OCI-LY7 (cell line): ENCODE data around the gene CFDP1. TPM values are rescaled to one million over a fixed set of nuclear protein-coding genes. Genes with fewer than 3 reads are reported as not detected.

Source experiments
- BruUV-seq: library from RNA; stranded (reverse); fragments of 400-500 nt; replicated peaks from 2 replicates; lab custom pipeline; 2021; lab: Mats Ljungman, UMichigan
- CTCF ChIA-PET: fragments of 300-600 bp; sonication (Branson Sonifier 250); formaldehyde crosslinking; loops from one replicate; lab custom pipeline; 2022; ENCODE audit warnings: antibody characterized with exemption; ENCODE audit not compliant: unreplicated experiment; lab: Charles Lee
- POLR2A ChIA-PET: fragments of 300-600 bp; sonication (Branson Sonifier 250); formaldehyde crosslinking; loops from one replicate; lab custom pipeline; 2022; ENCODE audit warnings: antibody characterized with exemption; lab: Charles Lee
- DNase-seq: peaks from one replicate; pipeline ENCODE4 v3.0.0-alpha.2; 2015; ENCODE audit warnings: low spot score
- H2AFZ ChIP-seq: fragments of 200-600 bp; sonication (generic), shearing (Covaris generic); 2 replicates; pipeline ENCODE4 v1.6.1; 2014; ENCODE audit warnings: mild to moderate bottlenecking, antibody characterized with exemption, low read length, moderate library complexity
- H3K27ac ChIP-seq: fragments of 200-600 bp; sonication (generic); 2 replicates; pipeline ENCODE4 v1.5.1; 2014; ENCODE audit warnings: mixed run types, low read depth, mild to moderate bottlenecking, moderate library complexity, low read length, inconsistent platforms; ENCODE audit not compliant: poor library complexity, severe bottlenecking
- H3K36me3 ChIP-seq: fragments of 200-600 bp; sonication (generic); 2 replicates; pipeline ENCODE4 v1.6.1; 2014; ENCODE audit warnings: mild to moderate bottlenecking, antibody characterized with exemption, low read length, moderate library complexity, mixed read lengths; ENCODE audit not compliant: insufficient read depth
- H3K4me1 ChIP-seq: fragments of 200-600 bp; sonication (generic); 2 replicates; pipeline ENCODE4 v1.5.1; 2014; ENCODE audit warnings: mild to moderate bottlenecking, low read length; ENCODE audit not compliant: insufficient read depth, poor library complexity, severe bottlenecking
- H3K4me2 ChIP-seq: fragments of 200-600 bp; sonication (generic); 2 replicates; pipeline ENCODE4 v1.6.1; 2014; ENCODE audit warnings: mild to moderate bottlenecking, low read length
- H3K4me3 ChIP-seq: fragments of 200-600 bp; sonication (generic); 2 replicates; pipeline ENCODE4 v1.5.1; 2014; ENCODE audit warnings: mild to moderate bottlenecking, low read depth, low read length; ENCODE audit not compliant: poor library complexity, severe bottlenecking
- H3K79me2 ChIP-seq: fragments of 200-600 bp; sonication (generic); 2 replicates; pipeline ENCODE4 v1.6.1; 2016; ENCODE audit warnings: low read depth, mild to moderate bottlenecking, low read length, moderate library complexity, mixed read lengths; ENCODE audit not compliant: insufficient read depth
- H3K9me2 ChIP-seq: fragments of 200-600 bp; sonication (generic); 2 replicates; pipeline ENCODE4 v1.6.1; 2016; ENCODE audit warnings: mild to moderate bottlenecking, low read length, mixed read lengths; ENCODE audit not compliant: insufficient read depth
- H3K9me3 ChIP-seq: fragments of 200-600 bp; sonication (generic); 2 replicates; pipeline ENCODE4 v1.6.1; 2014; ENCODE audit warnings: mild to moderate bottlenecking, mixed run types, low read length, mixed read lengths
- H4K20me1 ChIP-seq: fragments of 200-600 bp; sonication (generic); 2 replicates; pipeline ENCODE4 v1.6.1; 2014; ENCODE audit warnings: mild to moderate bottlenecking, antibody characterized with exemption, low read length, moderate library complexity, mixed read lengths; ENCODE audit not compliant: insufficient read depth
- EZH2phosphoT487 ChIP-seq: fragments of 200-600 bp; sonication (generic); IDR thresholded peaks from 2 replicates; pipeline ENCODE4 v1.6.1; 2018; ENCODE audit warnings: low read depth, borderline replicate concordance, mild to moderate bottlenecking, mixed run types, antibody characterized with exemption, low read length, moderate library complexity, mixed read lengths
- intact Hi-C: fragments of 100-400 bp; cut with micrococcal nuclease; formaldehyde crosslinking; loops from one replicate; pipeline ENCODE4 v1.10.0; 2022; ENCODE audit not compliant: unreplicated experiment
- total RNA-seq, 2 experiments: library from RNA; depleted of rRNA in 1 of 2; stranded (reverse); fragments of >200 nt in 1 of 2; shearing (Covaris generic) in 1 of 2; gene quantifications; 2 replicates each; pipeline ENCODE4 v1.2.3, GENCODE V29; 2014 to 2022
- TF ChIP-seq, protein P1 (sequence below): fragments of 200-600 bp; sonication (generic); conservative IDR thresholded peaks from 2 replicates; pipeline ENCODE4 v1.5.1; 2014; ENCODE audit warnings: mild to moderate bottlenecking, antibody characterized with exemption, low read length, moderate library complexity, mixed read lengths

The CFDP1 gene
- total RNA-seq, 2 experiments from 2014 or later = 30.0 to 57.6 TPM

DNA sequence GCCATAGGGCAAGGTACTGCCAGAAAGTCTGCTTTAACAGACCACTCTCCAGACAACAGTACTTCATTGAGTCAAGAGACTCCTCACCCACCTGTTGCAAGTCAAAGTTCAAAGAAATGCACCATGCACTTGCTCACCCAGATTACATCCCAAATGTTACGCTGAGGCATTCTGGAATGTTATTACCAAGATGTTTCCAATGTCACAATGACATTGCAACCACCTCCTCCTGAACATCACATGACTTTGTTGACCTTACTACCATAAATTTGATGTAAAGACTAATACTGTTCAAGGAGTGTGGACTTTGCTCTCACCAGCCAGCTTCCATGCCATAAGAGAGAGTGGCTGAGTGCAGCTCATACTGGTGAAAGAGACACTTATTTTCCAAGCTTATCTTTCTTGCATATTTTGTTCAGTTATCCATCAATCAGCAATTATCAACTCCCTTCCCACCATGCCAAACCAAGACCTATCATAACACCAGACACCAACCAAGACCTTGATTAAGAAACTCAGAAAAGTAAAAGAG, 123.3 kb downstream of the CFDP1 start:
- H3K4me1 ChIP-seq = no peaks in the 10 kb centered on the region
- no peak overlapping the region for H3K27ac ChIP-seq
- intact Hi-C loops = no loop called here
- no peak overlapping the region for H2AFZ ChIP-seq
- no peaks in the 10 kb centered on the region for H4K20me1 ChIP-seq
- H3K4me3 ChIP-seq = no peak overlapping the region
- no peak for TF ChIP-seq EZH2phosphoT487
- TF ChIP-seq, protein P1, sequence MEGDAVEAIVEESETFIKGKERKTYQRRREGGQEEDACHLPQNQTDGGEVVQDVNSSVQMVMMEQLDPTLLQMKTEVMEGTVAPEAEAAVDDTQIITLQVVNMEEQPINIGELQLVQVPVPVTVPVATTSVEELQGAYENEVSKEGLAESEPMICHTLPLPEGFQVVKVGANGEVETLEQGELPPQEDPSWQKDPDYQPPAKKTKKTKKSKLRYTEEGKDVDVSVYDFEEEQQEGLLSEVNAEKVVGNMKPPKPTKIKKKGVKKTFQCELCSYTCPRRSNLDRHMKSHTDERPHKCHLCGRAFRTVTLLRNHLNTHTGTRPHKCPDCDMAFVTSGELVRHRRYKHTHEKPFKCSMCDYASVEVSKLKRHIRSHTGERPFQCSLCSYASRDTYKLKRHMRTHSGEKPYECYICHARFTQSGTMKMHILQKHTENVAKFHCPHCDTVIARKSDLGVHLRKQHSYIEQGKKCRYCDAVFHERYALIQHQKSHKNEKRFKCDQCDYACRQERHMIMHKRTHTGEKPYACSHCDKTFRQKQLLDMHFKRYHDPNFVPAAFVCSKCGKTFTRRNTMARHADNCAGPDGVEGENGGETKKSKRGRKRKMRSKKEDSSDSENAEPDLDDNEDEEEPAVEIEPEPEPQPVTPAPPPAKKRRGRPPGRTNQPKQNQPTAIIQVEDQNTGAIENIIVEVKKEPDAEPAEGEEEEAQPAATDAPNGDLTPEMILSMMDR = no peak
- no peaks in the 10 kb centered on the region for H3K9me3 ChIP-seq
- no peak for DNase-seq
- H3K9me2 ChIP-seq = no peaks in the 10 kb centered on the region
- H3K36me3 ChIP-seq = no peaks in the 10 kb centered on the region
- ChIA-PET POLR2A (interaction anchor here (0.7 kb wide), 1 partner anchor 25 kb away, joined by 3 read pairs; no protein-coding TSS in a partner anchor), CTCF (no interaction called here)
- no peaks in the 10 kb centered on the region for H3K79me2 ChIP-seq
- no TSS peak for BruUV-seq
- no peak overlapping the region for H3K4me2 ChIP-seq

DNA sequence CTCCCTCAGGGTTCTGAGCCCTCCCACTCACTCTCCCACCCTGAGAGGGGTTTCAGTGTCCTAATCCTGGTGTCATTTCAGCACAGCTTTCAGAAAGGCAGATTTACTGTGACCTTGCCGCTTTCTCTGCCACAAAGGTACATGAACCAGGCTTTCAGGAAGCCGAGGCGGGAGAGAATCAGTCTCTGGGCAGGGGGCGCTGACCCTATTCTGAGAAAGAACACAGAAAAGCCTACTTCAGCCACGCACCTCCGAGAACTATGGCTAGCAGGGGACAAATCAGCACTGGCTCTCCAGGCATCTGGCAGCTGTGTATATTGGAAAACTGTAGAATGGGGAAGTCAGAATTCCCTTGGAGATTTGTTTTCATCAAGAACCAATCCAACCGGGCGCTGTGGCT, 124.1 kb downstream of the CFDP1 start:
- POLR2A ChIA-PET = interaction anchor here (0.7 kb wide), 1 partner anchor 26 kb away, joined by 3 read pairs; no protein-coding TSS in a partner anchor
- intact Hi-C loops = no loop called here
- Histone ChIP-seq H3K9me2 (no peaks in the 10 kb centered on the region), H2AFZ (no peak overlapping the region), H3K4me1 (no peaks in the 10 kb centered on the region), H3K79me2 (no peaks in the 10 kb centered on the region), H3K9me3 (no peaks in the 10 kb centered on the region), H3K4me2 (no peak overlapping the region), H3K36me3 (peaks cover 3% of the 10 kb centered on the region; the same call in 1 of the 2 replicates), H3K4me3 (no peak overlapping the region), H3K27ac (no peak overlapping the region), H4K20me1 (no peaks in the 10 kb centered on the region)
- no peak for DNase-seq
- TF ChIP-seq, protein P1 = no peak
- no peak for TF ChIP-seq EZH2phosphoT487
- BruUV-seq = no TSS peak
- CTCF ChIA-PET = no interaction called here

DNA sequence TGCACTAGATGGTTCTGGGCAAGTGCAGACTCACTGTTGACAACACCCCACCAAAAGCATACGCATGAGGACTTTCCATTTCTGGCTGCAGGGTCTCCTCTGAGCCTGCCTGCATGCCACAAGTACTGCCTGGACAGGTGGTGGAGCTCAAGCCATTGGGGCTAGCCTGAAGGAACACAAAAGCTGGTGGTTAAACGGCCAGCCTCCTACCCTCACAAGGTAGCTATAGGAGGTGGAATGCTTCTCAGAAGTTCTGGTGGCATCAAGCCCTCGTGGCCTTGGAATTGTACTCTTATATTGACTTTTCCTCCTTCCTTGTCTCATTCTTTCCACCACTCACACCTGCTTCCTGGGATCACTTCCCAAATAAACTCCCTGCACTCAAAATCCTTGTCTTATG, 125.3 kb downstream of the CFDP1 start:
- TF ChIP-seq, protein P1 = no peak
- TF ChIP-seq EZH2phosphoT487 = no peak
- H3K36me3 ChIP-seq = peaks cover 11% of the 10 kb centered on the region; the same call in 1 of the 2 replicates
- H2AFZ ChIP-seq = no peak overlapping the region
- H3K4me3 ChIP-seq = no peak overlapping the region
- DNase-seq = no peak
- ChIA-PET POLR2A (interaction anchor here (0.5 kb wide), 1 partner anchor 9 kb away, joined by 3 read pairs; no protein-coding TSS in a partner anchor), CTCF (no interaction called here)
- no TSS peak for BruUV-seq
- H3K27ac ChIP-seq = no peak overlapping the region
- H3K79me2 ChIP-seq = no peaks in the 10 kb centered on the region
- no peaks in the 10 kb centered on the region for H3K9me3 ChIP-seq
- no peaks in the 10 kb centered on the region for H3K4me1 ChIP-seq
- H3K4me2 ChIP-seq = no peak overlapping the region
- H3K9me2 ChIP-seq = no peaks in the 10 kb centered on the region
- intact Hi-C loops = no loop called here
- no peaks in the 10 kb centered on the region for H4K20me1 ChIP-seq
